NCI-H146 treated with DMSO at 0.1 percent for 48 hours (cell line): Measurements from ENCODE around the gene LTBP1.

Experiments used
- DNase-seq: peaks from one replicate; lab custom pipeline; 2025; ENCODE audit not compliant: unreplicated experiment; lab: John Stamatoyannopoulos, UW

LTBP1 gene

DNA sequence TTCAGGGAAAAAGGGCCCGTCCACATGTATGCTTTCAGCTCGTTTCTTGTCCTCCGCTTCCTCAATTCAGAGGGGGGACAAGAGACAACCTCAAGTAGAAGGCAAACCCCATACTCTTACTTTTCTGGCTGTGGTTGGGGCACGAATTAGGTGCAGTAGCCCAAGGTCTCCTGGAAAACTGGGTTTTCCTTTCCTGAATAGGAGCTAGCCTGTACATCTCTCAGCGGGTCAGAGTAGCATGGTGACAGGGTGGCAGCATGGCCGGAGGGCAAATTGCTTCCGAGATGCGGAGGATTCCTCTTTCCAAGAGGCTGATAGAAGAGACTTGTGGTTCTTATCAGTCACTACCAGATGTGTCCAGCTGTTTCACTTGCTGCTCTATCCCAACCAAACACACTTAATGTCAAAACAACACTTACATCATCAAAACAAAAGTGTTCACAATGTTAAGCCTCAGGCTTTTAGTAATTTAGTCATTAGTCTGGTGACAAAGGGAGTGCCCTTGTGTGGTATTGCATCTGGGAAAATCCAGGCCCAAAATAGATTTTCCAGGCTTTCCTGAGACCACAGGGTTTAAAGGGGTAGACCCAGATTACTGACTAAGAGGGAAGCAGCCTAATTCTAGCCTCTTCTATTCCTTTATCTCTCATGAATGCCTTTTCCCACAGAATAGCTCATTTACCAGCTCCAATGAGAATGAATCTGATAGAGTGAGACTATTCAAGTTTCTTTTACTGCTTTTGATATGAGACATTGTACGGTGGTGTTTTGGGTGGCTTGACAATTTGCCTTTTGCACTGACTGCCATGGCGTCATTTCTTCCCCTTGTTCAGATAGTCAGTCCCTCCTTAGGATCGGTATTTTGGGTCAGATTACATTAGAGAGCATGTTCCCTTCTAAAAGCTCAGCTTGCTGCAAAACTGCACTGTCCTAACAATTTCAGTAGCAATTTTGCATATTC lies 162.0 kb downstream of the LTBP1 start:
- no peak for DNase-seq

DNA sequence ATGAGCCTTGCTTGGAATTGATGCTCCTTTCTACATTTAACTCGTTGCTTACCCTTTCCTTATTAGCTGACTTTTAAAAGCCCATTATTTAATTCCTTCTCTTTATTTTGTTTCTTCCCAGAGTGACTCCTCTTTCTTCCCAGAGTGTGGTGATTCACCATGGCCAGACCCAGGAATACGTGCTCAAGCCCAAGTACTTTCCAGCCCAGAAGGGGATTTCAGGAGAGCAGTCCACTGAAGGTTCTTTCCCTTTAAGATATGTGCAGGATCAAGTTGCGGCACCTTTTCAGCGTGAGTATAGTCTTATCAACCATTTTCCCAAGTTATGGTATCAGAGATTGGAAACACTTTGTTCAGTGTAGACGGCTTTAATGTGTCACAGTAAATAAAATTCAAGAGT lies 163.7 kb downstream of the LTBP1 start:
- DNase-seq: no peak

DNA sequence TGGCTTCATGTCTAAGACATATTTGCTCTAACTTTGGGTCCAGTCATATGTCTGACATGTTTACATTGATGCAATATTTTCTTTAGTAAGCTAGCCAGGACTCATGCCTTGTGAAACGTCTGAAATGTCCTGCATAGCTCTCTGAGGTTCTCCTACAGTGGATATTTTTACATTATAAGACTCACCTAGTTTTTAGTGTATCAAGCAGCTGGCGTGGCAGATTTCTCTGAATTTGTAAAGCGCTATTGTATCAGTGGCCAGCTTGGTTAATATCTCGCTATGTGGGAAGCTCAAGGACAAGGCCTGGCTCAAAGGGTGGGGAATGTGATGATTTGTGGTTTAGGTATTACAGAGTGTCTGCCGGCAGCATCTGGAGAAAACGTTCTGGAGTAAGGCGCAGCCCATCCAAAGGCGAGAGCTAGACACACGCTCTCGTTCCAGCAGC lies 164.3 kb downstream of the LTBP1 start:
- DNase-seq: no peak

DNA sequence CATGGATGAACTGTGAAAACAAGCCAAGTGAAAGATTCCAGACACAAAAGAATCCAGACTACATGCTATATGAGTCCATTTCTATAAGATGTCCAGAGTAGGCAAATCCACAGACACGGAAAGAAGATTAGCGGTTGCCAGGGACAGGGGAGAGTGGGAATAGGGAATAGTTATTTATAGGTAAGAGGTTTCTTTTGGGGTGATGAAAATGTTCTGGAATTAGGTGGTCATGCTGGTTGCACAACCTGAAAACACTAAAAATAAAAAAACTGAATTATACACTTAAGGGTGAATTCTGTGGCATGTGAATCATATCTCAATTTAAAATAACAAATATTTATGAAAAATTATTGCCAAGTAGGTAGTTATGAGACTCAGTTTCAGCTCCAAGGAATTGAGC lies 168.4 kb downstream of the LTBP1 start:
- no peak for DNase-seq

DNA sequence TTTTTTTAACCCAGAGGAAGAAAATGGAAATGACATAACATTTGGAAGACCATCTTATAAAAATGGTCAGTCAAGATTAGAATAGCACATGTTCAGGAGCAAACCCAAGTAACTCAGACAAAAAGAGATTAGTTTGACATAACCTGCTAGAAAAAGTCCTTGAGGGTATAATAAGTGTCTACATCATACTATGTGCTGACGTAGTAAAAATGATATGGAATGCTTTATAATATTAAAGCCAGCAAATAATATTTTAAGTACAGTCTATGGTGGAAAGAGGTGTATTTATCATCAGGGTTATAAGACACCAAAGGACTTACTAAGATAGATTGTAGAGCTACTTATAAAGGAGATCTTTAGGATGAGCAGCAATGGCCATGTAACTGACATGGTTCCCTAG lies 169.0 kb downstream of the LTBP1 start:
- DNase-seq: no peak

DNA sequence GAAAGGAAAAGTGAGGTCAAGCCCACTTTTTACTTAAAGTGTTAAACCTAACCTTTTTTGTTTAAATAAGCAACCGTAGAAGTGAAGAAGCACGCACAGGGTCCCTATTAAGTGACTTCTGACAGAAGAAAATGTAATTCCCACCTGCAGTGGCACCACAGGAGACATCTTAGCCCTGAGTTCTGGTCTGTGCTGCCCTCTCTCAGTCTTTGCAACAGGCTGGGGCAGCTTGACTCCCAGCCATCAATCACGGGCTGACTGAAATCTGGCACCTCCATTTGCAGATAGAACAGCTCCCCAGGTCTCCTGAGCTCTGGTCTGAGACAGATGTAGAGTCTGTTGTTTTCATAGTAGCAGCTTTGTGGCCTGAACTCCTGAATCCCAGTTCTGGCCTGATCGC lies 170.0 kb downstream of the LTBP1 start:
- no peak for DNase-seq

DNA sequence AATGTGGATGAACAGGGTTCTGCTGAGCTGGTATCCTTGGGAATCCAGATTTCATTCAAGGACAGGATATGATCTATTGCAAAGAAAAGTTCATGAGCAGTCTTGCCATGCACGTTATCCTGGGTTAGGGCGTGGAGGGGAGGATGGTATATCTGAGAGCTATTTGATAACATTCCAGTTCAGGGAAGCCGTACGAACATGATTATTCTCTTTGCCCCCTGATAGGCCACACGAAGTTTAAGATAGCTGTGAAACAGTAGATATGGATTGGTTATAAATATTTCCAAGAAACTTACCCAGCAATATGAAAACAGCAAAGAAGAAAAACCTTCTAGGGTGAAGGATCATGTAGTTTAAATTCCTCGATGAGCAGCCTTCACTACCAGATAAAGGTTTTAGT lies 171.9 kb downstream of the LTBP1 start:
- no peak for DNase-seq

DNA sequence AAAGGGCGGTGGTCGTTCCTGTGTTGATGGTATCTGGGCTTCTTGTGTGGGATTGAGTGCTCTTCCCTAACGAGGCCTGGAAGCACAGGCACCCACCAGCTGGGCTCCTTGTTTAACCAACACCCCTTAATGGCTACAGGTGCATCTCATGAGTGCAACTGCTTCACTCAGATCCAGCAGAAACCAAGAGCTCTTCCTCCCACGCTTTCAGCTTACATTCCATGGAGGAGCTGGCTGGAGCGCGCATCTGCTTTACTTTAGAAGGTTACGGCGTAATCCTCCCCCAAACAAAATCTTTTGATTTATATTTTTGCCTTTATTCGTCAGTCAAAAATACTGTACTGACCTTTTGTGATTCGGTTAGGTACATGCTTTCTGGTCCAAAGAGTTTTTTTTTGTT lies 174.7 kb downstream of the LTBP1 start:
- DNase-seq: no peak

DNA sequence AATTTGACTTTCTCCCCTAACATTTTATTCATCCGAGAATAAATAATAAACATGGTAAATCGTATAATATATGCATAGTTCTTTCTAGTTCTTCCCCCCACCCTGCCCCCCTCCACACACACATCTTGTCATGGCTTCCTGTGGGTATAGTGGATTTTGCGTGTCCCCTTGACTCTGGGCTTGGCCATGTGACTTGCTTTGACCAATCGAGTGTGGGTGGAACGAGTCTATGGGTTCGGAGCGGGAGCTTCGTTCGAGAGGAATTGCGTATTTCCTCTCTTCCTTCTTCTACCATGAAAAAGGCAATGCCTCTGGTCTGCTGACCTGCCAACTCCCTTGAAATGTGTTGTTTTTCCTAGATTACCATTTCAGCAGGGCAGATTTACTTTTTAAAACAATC lies 175.2 kb downstream of the LTBP1 start:
- no peak for DNase-seq

DNA sequence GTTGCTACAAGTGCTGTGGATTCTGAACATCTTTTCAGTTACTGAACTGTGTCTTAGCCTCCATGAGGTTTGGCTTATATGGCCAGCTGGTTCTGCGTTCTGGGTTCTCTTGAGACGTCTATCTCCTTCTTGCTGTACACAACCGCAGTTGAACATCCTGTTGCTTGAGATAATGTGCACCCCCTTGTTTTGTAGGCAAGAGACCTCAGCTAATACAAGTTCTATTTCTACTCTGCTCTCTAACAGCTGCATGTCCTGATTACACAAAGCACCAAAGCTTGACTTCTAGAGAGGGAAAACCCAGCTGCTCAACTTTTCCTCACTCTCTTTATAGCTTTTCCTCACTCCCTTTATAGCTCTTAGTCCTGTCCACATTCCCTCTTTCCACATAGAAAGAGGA lies 176.0 kb downstream of the LTBP1 start:
- DNase-seq: no peak

DNA sequence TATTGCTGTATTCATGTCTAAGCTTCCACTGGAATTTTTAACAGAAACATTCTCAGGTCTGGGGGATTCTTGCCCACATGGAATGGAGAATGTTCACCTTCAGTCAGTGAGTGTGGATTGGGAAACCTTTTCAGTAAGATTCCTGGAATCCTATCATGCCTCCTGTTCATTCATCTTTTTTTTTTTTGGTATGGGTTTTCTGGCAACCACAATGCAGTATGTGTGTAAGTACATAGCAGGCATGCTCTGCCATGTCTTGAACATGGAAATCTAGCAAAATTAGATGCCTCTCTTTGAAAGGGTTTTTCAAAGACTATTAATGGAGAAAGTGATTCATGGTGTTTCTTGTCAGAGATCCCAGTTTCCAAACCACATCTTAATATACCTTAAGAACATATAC lies 176.5 kb downstream of the LTBP1 start:
- no peak for DNase-seq

DNA sequence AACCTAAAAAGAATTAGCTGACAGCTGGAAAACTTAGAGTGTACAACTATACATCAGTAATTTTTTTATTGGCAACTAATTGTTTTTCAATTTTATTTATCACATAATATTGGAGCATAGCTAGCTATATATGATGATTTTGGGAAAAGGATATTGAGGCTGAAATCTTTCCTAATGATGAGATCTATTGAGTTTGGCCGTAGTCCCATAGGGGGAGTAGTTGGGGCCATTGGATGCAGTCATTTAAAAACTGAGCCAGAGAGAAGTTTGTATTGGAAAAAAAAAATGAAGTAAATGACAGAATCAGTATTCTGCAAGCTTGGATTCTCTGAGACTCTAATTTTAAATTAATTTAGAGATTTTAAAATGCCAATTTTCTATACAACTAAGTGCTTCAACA lies 179.8 kb downstream of the LTBP1 start:
- DNase-seq: no peak

DNA sequence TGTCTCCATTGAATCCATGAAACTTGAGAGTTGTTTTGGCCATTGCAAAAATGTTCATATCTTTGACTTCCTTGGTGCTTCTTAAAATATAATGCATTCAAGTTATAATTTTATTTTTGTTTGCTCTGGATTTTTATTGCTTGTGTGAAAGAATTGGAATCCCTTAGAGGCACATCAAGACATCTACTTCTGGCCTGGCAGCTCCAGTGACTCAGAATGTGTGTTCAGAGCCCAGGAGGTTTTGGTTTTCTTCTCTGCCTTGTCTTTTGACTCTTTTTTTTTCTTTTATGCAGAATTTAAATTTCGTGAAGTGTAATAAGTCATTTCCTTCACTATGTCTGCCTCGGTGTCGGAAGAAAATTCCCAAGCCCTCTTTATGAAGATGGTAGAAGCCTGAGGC lies 180.2 kb downstream of the LTBP1 start:
- no peak for DNase-seq

DNA sequence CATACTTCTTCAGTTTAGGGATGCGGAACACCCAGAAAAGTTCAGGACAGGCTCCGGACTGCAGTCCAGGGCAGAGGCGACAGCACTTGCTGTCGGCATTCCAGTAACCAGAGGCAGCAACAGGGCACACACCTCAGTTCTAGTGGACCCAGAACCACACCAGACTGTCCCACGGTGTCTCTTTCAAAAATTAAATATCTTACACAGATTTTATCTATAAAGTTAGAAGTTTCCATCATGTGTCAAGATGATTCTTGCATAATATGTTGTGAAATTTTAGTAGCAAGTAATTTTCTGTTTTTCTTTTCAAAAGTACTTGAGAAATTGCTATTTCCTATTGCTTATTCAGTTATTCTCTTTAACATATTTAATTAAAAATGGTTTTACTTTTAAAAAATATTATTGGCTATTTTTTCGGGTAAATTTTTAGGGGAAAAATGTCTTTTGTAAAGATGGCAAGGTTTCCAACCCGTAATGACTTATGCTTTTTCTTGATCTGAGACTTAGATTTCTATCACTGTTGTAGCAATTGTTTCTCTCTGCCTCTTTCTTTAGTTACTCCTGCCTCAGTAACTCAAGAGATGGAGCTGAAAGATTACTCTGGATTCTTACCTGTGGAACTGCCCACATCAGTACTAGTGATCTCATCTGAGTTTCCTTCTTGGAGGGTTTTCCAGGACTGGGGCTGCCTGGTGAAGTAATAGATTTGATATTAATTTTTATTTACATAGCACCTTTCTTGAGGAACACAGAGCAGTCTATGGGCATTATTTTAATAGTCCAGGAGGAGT lies 182.7 kb downstream of the LTBP1 start:
- DNase-seq: no peak

DNA sequence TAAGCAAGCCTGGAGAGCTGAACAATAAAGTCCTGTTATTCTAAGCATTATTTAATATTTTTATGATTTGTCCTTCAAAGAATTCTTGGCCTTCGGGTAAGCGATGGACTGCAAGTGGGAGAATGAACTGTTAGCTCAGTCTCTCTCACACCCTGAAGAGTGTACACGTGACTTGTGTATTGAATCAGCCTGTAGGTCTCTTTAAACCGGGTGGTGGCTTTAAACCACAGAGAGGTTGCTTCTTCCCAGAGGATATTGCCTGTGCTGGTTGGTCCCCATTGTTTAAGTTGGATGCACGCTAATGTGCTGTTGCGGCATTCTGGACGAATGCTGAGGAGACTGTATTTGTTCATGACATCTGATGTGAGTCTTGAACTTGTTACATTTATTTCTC lies 183.3 kb downstream of the LTBP1 start:
- no peak for DNase-seq

DNA sequence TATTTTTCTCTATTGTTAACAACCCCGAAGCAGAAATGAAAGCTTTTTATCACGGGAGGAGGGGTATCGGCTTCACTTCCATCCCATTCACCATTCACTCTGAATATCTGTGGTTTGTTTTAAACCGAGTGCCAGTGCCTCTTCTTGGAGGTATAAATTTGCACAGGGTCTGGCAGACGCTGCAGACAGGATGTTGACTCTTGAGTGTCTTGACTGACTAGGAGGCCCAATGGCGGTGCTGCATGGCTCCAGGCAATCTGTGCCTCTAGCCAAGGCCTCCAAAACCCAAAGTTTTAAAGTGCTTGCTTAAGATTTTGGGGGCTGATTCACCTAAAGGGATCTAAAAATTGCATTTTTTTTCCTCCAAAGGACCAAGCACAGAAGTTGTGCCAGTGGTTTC lies 183.8 kb downstream of the LTBP1 start:
- no peak for DNase-seq

DNA sequence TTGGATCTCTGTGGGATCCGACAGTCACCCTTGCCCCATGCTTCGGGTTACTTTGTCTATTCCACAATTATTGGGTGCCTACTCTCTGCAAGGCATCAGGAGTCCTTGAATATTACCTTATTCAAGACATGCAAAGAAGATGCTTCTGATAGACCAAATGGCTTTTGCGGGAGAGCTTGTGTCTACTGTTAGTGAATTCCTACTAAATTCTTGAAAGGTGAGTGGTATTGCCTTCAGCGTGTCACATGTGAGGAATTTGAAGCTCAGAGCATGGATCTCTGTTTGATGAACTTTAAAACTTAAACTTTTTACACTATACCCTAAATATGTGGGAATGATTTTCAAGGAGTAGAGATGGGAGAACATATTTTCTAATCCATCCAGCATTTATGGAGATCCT lies 184.4 kb downstream of the LTBP1 start:
- DNase-seq: no peak

DNA sequence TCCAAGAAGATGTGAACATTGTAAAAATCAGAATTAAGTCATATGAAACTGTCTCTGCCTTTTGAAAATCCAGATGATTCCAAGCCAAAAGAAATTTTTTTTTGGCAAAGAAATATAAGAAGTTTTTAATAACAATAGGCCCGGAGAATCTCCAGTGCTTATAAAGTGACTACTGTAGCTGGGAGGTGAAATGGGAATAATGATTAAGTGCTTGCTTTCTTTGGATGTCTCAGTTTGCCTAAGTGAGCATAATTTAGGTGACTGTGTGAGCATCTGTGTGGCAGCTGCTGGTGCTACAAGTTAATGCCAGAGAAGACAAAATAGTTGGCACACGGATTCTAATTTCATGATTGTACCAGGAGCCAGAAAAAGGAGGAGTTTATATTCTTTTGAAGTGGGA lies 185.0 kb downstream of the LTBP1 start:
- DNase-seq: no peak

DNA sequence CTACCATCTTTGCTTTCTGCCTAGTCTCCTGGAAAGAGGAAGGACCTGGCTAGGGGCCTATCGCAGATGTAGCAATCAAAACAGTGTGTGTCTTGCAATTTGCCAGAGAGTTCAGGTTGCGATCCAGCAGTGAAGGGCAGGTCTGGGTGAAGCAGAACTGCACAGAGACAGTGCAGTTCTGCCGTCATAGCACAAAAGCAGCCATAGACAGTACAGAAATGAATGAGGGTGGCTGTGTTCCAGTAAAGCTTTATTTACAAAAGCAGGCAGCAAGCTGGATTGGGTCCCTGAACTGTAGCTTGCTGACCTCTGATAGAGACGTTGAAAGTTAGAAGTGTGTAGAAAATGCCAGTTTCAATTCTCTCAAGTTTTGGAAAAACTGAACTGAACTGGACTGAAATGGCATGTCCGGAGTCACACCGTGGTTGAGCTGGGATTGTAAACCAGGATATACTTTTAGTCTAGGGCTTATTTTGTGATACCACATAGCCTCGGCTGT lies 186.8 kb downstream of the LTBP1 start:
- no peak for DNase-seq

DNA sequence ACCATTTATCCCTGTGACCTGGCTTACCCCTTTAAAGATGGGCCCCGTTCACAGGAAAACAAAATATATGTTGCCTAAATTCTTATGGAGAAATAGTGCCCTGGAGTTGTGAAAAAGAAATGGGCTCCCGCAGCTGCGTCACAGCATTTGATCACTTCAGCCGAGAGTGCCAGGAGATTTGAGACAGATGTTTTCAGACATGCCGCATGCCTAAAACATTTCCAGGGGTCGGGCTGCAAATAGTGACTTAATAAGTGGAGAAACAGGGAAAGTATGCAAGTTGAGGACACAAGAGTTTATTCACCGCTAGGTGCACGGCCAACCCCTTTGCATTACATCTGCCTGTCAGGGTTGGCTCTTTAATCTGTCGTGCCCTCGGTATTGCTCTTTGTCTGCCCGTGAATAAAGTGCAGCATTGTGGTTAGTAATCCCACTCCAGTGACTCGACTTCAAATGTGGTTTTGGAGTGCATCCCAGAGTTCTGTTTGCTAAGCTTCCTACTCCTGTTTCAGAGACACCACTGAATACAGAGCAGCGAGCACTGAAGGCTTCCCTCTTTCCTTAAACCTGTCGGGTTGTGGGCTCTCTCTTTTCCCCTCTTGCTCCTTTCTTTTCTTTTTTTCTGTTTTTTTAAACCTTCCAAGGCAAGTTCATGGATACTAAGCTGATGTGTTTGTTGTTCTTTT lies 187.5 kb downstream of the LTBP1 start:
- DNase-seq: no peak

DNA sequence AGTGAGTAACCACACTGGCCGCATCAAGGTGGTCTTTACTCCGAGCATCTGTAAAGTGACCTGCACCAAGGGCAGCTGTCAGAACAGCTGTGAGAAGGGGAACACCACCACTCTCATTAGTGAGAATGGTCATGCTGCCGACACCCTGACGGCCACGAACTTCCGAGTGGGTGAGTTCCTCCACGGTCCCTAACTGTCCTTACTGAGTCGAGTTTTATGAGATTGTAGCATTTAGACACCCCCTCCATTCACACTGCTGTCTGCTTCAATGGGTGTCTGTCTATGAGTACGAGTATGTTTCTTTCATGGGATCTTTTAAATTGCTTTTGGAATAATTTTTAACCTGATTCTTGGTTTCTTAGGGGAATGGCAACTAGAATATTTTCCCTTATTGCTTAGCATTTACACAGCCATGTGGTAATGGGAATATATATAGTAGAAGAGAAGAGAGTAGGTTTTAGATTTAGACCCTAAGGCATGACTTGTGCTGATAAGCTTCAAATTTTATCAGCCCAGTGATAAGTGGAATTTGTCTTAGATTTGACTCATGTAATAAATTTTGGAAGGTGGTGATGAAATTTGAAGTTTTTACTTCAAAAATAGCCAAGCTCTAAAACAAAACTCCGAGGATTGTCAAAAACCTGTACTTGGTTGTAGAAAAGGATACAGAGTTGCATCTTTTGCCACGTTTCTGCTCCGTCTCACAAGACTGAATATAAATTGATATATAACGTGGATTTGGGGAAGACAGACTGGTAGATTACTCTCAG lies 188.2 kb downstream of the LTBP1 start:
- DNase-seq: no peak
